ENCODE results near the gene SLC4A11.

The SLC4A11 gene

DNA sequence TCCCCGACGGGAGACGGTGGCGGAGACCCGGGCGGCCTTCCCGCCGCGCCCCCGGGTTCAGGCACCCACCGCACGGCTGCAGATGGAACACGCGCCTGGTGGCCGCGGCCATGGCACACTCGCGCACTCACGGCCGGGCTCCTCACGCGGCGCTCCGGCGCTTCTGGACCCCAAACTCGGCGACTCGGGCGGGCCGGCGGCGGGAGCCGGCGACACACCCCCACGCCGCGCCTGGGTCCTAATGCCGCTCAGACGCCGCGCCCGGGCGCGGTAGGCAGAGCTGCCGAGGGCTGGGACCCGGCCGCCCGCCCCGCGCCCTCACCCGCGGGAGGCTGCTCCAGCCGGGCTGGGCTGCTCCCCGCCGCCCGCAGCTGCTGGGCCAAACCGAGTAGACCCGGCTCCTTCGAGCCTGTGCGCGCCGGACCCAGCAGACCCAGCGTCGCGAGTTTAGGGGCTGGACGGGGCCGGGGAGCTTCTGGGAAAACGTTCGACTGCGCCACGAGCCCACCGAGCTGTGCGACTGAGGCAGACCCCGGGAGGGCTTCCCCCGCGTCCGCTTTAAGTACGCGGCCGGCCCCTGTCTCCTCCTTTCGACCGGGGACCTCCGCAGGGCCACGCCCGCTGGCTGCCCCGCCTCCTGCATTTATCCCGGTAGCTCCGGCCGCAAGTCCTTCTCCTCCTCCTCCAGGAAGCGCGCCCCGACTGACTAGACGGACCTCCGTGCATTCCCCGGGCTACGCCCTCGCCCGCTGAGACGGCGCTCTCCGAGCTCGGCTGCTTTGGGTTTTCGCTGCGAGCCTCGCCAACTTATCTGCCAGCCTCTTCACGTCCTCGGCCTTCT lies at the start of gene SLC4A11:
TSS of gene SLC4A11 (minus strand) at position 165 of the 841 bp plus-strand sequence. CDS start at position 112, 53 bp downstream.
- peak in 1 of 2 experiments; percentile 38 for DNase-seq

DNA sequence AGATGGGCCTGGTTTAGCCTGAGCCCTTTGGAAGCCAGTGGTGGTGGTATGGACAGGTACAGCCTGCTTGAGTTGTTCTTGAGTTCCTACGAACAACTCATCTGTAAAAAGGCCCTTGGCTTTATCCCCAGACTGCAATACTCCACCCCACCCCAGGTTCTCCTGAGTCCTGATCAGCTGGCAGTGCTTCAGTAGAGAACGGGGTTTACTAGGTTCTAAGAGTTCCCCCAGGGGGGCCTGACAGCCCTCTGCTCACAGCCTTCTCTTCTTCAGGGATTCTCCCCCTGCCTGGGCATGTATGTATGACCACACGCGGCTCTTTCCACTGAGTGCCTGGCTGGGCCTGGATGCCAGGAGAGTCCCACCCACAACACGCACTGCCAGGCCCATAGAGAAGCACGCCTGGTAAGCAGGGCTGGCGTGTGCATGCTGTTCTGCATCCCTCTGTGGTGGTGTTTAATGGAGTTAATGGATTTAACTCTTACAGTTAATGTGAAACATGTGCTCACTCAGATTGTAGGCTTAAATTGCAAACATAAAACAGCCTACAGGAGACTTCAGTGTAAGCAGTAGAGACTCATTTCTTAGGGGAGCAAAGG lies 44.3 kb upstream of the SLC4A11 start:
- no peak for DNase-seq

DNA sequence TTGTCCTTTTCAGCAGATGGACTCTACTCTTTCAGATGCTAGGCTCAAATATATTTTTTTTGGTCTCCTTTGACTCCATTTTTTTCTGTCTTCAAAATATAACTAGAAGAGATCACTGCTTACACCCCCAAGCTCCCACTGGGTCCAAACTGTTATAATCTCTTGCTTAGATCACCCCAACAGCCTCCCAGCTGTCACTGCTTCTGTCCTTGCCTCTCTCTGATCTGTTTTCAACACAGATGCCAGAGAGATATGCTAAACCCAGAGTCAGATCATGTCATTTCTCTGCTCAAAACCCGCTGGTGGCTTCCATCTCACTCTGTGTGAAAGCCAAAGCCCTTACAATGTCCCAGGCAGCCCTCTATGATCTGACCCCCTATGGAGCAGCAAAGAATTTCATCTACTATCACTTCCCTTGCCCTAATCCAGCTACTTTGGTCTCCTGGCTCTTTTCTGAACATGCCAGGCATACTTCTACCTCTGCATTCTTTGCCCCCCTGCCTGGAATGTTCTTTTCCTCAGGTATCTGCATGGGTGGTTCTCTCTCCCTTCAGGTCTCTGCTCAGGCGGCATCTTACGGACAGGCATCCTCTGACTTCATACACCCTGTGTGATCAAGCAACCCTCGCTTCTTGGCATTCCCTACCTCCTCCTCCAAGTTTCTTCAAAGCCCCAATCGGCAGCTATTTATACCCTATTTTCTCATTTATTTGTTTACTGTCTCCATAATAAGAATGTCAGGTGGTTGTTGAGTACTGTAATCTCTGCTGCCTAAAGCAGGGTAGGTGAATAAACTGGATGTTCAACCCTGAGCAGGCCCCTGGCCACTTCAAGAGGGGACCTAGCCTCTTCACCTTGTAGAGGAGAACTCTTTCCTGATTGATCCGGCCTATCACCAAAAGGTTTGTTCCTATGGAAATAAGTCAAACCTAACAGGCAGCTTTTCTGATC lies 43.6 kb upstream of the SLC4A11 start:
- no peak for DNase-seq

DNA sequence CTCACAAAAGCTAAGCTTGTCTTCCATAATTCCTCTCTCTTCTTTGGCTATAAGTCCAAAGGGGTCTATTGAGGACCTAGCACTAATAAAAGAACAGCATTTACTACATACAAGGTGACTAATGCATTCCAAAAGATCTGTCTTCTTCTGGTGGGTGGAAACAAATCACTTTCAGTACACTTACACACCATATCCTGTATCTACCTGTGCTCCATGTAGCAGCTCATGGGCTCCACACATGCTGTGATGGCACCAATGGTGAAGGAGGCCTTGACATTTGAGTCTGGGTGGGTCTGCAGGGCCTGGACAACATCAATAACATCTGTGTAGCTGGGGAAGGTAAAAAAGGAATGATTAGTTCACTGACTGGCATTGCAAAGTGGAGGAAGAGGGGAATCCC lies 42.4 kb upstream of the SLC4A11 start:
- no peak for DNase-seq

DNA sequence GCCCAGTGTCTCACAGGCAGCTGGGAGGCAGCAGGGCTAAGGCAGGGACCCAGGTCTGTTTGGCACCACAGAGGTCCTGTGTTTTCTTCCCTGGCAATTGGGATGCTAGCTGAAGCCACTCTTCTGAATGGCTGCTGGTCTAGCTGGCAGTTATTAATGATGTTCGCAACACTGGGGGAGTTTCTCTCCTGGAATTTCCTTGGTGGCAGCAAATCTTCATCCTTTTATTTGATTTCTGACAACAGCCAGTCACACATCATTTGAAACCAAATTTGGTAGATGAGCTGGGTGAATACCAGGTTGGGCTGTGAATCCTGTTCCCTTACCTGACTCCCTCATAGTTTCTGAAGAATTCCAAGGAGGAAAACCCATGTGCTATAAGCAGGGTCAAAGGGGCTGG lies 40.8 kb upstream of the SLC4A11 start:
- DNase-seq: no peak

DNA sequence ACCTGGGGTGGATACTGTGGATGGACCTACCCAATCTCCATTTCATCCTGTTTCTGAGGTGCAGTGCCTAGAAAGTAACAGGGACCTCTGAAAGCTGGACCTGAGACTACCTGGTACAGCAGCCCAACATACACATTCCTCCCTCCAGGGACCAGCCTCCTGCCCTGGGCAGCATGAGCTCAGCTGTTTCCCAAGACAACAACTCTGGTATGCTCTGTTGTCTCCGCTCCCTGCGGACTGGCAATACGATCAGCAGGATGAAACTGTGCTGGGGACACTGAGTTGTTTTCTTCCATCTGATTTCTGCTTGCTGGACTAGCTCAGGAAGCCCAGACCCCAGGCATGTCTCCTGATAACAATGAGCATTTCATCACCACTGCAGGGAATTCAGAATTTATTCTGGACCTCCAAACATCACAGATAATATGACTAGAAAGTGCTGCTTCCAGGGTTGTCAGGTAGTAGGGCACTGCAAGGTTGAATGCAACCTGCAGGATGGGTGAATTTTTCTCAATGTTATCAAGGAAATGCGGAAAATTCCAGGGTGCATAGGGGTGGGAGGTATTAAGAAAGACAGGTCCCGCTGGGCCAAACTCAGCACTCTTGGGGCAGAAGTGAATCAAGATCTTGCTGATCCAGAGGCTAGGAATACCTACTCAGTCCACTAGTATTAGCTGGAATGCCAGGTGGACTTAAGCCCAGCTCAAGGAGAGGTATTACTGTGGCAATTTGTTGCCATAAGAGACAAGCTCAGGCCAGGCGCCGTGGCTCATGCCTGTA lies 38.9 kb upstream of the SLC4A11 start:
- no peak for DNase-seq

DNA sequence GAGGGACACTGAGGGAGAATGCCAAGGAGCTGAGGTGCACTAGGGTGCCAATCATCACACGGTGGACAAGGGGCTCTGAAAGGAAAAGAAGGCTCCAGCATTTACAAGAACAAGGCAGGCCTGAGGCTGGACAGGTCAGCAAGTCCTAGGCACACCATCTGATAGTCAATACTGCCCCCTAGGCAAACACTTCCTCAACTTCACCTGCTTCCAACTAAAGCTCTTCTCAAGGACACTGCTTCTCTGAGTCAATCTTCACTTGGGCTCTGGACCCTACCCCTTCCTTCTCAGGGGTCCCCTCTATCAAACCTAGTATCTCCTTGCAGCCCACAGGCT lies 37.7 kb upstream of the SLC4A11 start:
- DNase-seq: no peak

DNA sequence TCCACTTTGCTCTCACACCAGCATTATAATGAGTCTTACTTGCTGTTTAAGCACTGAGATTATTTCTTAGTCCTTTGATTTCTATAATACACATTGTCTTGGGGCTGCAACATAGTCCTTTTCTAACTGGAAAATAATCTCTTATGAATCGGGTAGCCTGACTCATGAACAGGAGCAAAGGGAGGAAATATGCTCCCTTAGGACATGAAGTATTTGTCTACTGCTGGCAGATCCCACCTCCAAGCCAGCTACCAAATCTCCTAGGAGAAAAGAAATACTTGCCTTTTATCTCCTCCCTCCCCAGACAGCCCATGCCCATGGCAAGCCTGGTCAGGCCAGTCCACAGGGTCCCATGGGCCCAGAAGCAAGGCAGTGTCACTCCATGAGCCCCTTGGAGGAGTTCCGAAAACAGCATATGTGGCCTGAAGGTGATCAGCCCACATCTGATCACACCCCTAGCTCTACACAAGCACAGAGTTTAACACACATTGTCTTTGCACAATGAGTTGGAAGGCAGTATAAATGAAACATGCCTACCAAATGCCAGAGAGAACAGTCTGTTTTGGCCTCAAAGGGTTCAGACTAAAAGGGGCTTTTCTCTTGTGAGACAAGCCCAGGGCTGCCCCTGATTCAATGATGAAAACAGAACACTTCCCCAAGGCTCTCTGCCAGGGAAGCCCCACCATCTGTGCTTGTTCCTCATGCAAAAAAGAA lies 37.1 kb upstream of the SLC4A11 start:
- DNase-seq: no peak

DNA sequence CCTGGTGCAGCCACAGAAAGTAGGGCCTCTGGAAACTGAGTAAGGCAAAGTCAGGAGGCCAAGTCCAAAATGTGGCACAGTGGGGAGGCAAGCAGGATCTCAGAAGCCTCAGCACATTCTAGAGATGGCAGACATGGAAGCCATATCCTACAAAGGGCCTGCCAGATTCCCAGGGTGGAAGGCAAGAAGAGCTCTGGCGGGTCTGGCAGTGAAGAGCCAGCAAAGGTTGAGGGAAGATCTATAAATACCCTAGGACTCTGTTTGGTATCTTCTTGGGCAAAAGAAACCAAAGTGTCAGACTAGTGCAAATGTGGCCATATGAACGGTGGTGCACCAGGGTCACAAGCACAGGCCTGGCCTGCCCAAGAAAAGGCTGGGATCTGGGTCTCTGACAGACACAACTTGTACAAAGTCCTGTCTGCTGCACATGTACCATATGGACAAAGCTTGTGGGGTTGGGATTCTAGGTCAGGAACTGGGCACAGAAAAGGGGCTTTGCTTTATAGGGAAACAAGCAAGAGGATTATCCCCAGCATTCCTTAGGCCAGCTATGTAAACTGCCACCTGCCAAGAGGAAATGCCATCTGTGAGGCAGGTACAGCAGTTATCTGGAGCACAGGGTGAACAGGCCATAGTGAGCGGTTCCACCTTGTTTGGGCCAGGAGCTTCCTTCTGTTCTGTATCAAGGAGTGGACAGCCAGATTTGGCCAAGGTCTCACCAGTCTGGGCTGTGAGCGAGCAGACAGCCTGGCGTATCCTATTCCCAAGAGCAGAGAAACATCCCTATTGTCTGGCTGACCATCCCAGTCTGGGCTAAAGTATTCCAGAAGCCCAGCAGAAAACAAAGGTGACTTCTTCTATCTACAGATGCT lies 36.3 kb upstream of the SLC4A11 start:
- no peak for DNase-seq

DNA sequence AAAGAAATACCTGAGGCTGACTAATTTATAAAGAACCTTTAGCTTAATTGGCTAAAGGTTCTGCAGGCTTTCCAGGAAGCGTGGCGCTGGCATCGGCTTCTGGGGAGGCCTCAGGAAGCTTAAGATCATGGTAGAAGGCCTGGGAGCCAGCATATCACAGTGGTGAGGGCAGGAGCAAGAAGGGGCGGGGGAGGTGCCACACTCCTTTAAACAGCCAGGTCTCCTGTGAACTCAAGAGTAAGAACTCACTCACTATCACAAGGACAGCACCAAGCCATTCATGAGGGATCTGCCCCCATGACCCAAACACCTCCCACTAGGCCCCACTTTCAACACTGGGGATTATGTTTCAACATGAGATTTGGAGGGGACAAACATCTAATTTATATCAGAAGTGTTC lies 34.4 kb upstream of the SLC4A11 start:
- DNase-seq: no peak

DNA sequence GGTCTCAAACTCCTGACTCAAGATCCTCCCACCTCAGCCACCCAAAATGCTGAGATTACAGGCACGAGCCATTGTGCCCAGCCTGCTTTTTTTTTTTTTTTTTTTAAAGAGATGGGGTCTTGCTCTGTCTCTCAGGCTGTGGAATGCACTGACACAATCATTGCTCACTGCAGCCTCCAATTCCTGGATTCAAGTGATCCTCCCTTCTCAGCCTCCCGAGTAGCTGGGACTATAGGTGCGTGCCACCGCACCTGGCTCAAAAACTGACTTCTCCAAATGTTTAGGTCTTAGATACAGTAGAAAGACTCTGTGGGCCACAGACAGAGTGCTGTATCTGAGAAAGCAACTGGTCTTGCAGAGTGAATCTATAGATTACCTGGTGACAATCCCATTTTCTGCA lies 31.1 kb upstream of the SLC4A11 start:
- no peak for DNase-seq

DNA sequence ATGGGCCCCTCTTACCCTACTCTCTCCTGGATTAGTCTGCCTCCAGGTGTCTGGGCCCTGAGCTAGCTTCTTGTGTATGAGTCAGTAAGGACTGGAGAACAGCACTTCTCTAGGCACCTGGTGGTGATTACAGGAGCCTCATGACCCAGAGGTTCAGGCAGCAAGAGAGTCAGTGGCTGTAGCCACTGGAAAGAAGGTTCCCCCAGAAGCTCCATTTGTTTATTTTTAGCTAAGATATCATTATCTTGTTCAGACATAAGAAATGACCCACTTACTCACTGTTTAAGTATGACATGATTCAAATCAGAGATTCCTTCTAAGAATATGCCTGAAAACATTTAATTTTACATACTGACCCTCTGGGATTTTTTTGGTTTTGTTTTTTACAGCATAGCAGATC lies 23.6 kb upstream of the SLC4A11 start:
- no peak for DNase-seq

DNA sequence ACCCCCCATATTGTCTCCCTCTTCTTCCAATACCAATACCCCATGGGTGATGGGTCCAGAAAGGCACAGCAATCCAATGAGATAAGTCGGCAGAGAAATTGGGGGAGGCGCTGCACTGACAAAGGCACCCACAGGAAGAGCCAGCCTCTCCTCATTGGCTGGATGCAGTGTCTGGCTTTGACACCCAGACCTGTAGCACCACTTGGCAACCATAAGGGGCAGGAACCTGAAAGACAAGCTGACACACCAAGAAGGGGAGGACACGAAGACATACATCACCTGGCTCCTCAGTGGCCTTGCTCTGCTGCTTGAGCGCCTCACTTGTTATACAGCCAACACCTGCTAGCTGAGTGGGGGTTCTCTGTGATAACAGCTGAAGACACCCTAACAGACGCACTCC lies 19.4 kb upstream of the SLC4A11 start:
- DNase-seq: no peak

DNA sequence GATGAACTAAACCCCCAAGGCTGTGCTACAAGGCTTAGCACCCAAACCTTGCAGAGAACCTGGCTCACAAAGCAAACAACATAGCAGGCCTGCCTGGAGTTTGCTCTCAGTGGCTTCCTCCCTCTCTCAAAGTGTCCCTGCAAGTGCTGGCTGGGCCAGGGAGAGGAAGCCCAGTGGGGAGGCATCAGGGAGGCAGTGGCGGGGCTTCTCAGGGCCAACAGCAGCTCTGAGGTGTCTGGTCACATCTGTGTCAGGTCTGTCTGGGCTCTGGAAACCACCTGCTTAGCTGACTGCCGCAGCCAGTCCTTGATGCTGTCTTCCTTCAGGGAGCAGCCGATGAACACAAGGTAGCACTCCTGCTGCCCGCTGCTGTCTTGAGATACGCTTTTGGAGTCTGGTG lies 16.7 kb upstream of the SLC4A11 start:
- no peak for DNase-seq

DNA sequence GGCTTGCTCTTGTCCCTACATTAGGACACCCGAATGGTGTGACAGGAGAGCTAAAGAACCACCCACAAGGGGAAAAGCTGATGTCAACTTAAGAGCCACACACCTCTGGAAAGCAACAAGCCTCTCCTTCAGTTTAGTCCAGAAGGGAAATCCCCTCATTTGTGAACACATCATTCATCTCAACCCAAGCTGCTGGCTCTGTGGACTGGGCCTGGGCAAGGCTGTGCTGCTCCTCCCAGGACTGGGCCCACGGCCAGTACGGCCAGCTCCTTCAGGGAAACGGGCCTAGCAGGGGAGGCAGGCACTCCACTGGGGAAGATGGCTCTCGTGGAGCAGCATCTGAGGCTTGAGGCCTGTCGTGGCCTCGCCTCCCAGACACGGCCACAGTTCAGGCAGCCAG lies 12.8 kb upstream of the SLC4A11 start:
- no peak for DNase-seq

DNA sequence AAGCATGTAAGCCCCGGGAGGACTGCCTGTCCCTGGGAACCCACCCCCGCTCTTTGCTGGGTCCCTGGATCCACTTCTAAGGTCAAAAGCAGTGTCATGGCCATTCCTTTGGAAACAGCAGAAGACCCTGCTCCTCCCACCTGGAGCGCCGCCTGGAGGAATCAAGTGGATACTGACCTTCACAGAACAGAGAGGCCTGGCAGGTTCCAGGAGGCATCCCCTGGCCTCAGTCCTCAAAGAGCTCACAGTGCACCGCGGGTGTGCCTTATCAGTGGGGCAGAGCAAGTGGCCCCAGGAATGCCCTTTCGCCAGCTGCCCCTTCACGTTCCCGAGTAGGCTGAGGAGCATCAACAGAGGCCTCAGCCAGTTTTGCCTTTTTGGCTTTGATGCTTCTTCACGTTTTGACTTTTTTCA lies 11.1 kb upstream of the SLC4A11 start:
- no peak for DNase-seq

DNA sequence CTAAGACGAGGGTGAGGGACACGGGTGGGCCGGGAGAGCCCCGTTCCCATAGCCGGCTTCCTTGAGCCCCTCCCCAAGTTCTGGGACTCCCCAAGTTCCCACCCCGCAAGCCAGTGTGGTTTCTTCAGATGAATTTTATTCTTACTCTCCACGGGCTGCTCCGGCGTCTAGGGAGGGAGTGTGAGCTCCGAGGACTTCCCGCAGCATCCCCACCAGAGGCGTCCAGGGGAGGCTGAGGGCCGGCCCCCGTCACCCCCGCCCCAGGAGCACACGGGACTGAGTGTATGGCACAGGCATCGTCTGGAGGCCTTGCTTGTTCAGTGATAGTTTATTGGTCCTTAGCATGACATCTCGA lies 10.0 kb upstream of the SLC4A11 start:
- no peak for DNase-seq

DNA sequence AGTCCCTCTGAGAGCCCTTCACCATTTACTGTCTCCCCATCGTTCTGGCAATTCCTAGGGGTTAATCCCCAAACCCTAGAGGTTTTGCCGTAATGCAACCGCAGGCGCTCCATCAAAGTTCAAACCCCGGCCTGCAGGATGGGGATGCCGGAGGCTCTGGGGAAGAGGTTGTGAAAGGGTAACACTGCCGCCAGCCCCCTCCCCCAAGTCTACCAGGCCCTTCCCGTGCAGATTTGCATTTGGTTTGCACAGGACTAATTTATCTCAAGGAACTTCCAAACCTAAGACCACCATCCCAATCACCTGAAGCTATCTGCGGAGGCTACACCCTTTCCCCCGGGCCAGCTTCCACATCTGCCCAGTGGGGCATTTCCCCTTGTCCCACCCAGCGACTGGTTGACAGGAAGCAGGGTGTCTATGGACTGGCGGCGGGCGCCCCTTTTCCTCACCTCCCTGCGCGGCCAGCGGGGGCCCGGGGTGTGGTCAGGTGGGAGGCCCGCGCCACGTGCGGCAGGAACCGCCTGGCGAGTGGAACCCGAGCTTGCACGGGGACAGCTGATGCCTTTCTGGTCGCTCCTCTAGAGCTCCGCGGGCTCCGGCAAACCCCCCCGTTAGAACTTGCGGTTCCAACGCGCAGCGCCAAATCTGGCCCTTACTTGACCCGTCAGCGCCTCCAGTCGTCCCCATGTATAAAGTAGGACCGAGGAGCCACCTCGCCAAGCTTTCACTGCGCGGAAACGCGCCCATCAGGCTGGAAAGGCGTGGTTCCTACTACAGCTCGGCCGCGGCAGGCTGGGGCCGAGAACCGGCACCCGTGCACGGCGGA lies 9.4 kb upstream of the SLC4A11 start:
- DNase-seq: no peak

DNA sequence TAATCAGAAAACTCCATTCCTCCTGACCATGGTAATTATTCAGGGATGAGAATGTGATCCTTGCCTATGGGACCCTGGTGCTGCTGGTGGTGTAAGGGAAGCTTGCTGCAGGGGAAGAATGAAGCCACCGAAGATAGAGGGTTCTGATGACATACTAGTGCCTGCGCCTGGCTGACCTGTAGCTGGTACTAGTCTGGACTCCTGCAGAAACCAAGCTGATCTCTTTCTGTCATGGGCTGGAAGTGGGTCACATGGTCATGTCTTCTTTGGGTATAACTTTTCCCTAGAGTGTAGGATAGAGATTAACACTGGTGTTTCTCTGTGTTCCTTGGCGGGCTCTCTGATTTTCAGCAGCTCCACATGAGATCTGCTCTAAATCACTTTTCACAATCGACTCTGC lies 8.6 kb upstream of the SLC4A11 start:
- no peak for DNase-seq

DNA sequence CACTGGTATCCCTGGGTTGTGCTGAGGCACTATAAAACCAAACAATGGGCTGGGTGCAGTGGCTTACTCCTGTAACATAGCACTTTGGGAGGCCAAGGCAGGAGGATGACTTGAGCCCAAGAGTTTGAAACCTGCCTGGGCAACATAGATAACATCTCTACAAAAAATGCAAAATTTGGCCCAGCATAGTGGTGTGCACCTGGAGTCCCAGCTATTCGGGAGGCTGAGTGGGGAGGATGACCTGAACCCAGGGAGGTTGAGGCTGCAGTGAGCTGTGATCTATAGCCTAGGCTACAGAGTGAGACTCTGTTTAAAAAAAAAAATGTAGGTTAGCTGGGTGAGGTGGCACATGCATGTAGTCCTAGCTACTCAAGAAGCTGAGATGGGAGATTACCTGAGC lies 7.7 kb upstream of the SLC4A11 start:
- DNase-seq: no peak
